HG03066 (cell line): ENCODE measurements around the gene TSPAN9.

Experiments
- ATAC-seq: cut with Tn5 transposase; IDR thresholded peaks from one replicate; pipeline ENCODE4 v1.9.1; 2021; ENCODE audit warnings: low read depth; ENCODE audit not compliant: unreplicated experiment

The TSPAN9 gene

GRCh38 chr12:3076730-3077571 is at the start of gene TSPAN9:
Gene TSPAN9, plus strand, starts transcription at chr12:3077379. Its CDS starts 123,815 bp downstream, at chr12:3201194.
- peak; percentile 53 for ATAC-seq

- no peak for ATAC-seq
Measured at GRCh38 chr12:3028108-3028507, 49.1 kb upstream of the TSPAN9 start.

- ATAC-seq, result no peak
Measured at GRCh38 chr12:3030821-3031429, 46.3 kb upstream of the TSPAN9 start.

GRCh38 chr12:3032161-3032560 is 45.0 kb upstream of the TSPAN9 start:
- no peak for ATAC-seq

GRCh38 chr12:3032770-3033538 is 44.2 kb upstream of the TSPAN9 start:
- ATAC-seq, result no peak

- ATAC-seq, result no peak
Measured at GRCh38 chr12:3033539-3033867, 43.7 kb upstream of the TSPAN9 start.

GRCh38 chr12:3034067-3034750 is 43.0 kb upstream of the TSPAN9 start:
- no peak for ATAC-seq

GRCh38 chr12:3035171-3035570 is 42.0 kb upstream of the TSPAN9 start:
- ATAC-seq, result no peak

GRCh38 chr12:3035815-3036702 is 41.1 kb upstream of the TSPAN9 start:
- no peak for ATAC-seq

- ATAC-seq, result no peak
Measured at GRCh38 chr12:3036901-3037600, 40.1 kb upstream of the TSPAN9 start.

GRCh38 chr12:3038166-3038565 is 39.0 kb upstream of the TSPAN9 start:
- no peak for ATAC-seq

- ATAC-seq, result no peak
Measured at GRCh38 chr12:3038926-3039510, 38.2 kb upstream of the TSPAN9 start.

GRCh38 chr12:3040026-3040656 is 37.0 kb upstream of the TSPAN9 start:
- ATAC-seq, result no peak

- no peak for ATAC-seq
Measured at GRCh38 chr12:3040663-3041544, 36.3 kb upstream of the TSPAN9 start.

GRCh38 chr12:3041558-3042164 is 35.5 kb upstream of the TSPAN9 start:
- ATAC-seq, result no peak

- no peak for ATAC-seq
Measured at GRCh38 chr12:3042394-3042793, 34.8 kb upstream of the TSPAN9 start.

GRCh38 chr12:3042826-3043225 is 34.4 kb upstream of the TSPAN9 start:
- no peak for ATAC-seq
